HK-2 (cell line): ENCODE results near the gene VSTM4.

ENCODE experiments used
- DNase-seq: peaks from one replicate; pipeline ENCODE4 v3.0.0-alpha.2; 2018; ENCODE audit not compliant: unreplicated experiment

VSTM4 gene

DNA sequence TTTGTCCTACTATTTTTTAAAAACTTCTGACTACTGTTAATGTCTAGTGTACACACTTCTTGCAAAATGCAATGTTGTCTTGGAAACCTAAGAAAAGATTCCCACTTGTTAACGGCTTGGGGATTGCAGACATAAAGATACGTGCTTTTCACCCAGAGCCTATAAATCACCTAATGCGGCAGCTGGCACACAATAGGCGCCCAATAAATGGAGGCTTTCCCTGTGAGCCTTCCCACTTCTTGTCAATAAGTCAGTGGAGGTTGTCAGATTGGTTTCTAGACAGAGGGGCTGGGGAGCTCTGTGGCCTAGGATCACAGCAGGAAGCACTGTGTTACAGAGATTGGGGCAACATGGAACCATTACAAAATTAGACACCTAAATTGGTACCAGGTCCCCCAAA is 74.7 kb downstream of the VSTM4 start:
- DNase-seq: no peak

DNA sequence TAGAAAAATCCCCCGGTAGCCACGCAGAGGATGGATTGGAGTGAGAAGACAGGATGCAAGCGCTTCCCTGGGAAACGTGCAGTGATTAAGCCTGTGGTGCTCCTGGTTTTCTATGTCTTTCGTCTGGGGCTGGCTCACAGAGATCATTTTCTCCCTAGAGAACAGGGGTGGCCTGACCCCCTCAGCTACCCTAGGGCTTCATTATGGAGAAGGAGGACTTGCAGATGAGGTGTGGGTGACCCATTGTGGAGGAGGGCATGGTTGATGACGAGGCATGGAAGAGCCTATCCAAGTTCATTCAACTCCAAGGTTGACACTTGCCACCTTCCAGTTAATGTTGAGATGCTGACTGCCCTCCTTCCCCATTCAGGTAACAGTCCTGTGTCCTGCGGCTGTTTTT is 75.9 kb downstream of the VSTM4 start:
- no peak for DNase-seq

DNA sequence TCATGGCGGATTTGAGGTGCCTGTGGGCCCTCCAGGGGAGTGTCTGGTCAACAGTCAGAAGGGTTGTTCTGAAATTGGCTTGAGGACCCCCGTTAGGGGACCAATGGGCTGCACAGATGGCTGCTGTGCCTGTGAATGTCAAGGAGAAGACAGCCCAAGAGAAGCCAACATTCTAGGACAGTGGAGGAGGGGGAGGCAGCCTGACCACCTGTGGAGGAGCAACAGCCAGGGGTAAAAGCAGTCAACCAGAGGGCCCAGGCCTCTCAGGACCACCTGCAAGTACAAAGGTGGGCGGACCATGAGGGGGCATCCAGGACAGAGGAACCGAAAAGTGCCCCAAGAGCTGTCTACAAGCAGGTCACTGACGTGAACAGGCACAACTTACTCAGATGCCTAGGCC is 76.6 kb downstream of the VSTM4 start:
- DNase-seq: no peak

DNA sequence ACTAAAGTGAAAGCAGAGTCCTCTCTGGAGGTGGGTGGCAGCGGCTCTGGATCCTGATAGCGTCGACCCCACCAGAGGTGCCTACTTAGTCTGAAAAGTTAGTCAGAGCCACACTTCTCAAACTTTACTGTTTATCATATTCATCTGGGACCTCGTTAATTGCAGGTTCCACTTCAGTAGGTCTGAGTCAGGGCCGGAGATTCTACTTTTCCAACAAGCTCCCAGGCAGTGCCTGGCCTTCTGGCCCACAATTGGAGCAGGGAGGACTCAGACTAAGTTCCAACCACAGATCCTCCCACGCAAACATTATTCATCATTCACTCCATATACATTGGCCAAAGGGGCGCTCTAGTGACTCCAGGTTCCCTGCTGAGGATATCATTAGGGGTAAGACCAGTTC is 78.1 kb downstream of the VSTM4 start:
- DNase-seq: peak; percentile 75

DNA sequence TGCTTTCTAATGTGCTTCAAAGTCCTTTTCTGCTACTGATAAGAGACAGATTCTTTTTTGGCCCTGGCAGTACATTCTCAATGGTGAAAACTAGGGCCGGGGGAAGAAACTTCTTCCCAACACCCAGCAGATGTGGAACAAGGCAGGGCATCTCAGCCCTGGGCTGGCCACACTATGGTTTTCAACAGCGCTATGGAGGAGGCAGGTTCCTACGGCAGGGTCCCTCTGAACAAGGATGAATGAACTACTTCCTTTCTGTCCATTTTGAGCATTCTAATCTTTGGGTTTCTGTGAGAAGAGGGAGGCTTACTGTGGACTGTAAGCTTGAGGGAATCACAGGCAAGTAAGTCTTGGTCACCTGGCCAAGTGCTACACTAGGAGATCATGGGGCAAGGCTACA is 78.7 kb downstream of the VSTM4 start:
- no peak for DNase-seq

DNA sequence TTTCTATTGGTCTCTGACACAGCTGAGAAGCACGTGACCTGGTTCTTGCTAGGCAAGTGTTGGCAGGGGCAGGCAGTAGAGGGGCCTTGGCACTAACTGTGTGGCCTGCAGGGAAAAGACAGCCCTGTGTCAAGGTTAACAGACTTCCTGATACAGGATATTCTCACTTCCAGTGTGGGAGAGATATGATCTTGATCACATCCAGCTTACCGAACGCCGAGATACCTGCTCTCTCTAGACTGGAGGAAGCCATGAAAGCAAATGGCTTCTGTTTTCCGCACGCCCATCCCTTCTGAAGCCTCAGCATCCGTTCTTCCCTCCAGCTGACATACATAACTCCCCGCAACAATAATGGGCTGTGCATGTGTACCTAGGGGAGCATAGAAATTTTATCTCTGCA is 79.4 kb downstream of the VSTM4 start:
- no peak for DNase-seq

DNA sequence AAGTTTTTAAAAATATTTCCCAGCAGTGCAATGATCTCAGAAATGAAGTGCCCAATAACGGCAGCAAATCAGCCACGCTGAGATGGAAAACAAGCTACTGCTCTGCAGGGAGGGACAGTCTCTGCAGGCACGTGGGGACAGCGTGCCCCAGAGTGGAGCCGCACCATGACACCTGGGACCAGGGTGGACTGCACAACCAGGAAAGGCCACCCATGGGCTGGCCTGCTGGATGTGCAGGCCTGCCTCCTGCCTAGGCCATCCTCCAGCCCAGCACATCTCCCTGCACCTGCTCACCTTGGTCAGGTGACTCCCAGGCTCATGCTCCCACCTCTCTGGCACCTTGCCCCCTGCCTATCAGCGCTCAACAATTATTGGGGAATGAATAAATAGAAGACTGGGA is 80.4 kb downstream of the VSTM4 start:
- no peak for DNase-seq

DNA sequence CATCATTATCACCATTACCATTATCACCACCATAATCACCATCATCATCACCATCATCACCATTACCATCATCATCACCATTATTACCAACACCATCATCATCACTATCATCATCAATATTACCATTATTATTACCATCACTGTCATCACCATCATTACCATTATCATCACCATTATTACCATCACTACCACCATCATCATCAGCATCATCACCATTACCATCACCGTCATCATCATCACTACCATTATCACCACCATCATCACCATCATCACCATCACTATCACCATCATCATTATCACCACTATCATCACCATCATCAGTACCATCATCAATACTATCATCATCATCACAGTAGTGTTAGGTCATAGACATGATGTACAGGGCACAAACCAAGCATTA is 81.4 kb downstream of the VSTM4 start:
- DNase-seq: no peak

DNA sequence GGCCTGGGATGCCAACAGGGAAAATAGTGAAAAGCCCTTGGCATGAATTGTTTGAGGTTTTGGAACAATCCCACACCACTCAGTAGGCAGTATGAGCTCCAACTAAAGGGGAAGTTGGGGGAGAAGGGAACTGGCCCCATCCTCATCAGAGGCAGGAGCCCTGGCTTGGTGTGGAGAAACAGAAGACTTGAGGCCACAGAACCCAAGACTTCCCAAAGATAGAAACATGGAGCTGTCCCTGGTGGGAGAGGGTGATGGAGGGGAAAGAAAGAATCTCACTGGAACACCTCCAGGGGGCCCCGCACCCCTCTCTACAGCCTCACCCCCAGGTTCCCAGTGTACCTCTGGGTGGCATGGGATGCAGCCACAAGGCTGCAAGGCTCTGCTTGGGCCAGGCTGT is 85.7 kb downstream of the VSTM4 start:
- DNase-seq: no peak

DNA sequence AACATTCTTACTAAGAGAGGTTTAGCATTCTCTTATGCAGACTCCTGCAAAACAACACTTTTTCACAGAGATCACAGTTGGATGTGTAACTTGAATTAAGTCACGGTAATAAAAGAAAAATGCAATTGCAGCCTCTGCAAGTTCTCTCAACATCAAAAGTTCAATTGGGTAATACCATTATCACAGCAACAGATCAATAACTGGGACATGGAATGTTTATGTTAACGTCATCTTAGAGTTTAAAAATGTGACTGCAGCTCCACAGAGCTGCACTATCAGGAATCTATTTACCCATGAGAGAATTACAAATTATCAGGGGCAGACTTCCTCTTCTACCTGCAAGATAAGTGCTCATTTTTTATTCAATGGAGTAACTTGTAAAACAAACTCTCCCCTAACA is 86.7 kb downstream of the VSTM4 start:
- DNase-seq: no peak

DNA sequence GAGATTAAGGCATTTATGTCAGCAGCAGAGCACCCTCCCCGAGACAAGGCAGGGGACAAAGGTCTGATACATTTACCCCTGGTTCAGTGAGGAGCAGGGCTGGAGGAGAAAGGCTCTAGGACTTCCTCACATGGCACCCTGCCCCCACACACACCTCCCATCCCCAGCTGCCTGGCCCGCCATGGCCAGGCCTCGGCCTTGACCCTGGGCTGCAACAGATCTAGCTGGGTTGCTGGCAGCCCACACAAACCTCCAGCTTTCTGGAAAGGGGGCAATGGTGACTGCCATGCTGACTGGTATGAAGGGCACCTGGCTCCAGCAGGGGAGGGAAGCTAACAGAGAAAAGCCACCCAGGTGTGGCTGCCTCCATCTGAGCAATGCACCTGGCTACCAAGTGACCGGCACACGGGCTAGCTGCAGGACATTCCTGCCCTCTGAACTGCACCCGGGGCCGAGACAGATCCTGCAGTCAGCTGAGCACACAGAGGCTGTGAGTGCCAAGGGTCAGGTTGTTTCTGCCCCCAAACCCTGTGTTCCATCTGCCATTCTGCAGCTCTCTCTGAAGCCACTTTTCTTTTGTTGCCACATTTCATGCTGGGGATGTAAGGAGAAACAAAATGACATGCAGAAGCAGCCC is 89.9 kb downstream of the VSTM4 start:
- no peak for DNase-seq

DNA sequence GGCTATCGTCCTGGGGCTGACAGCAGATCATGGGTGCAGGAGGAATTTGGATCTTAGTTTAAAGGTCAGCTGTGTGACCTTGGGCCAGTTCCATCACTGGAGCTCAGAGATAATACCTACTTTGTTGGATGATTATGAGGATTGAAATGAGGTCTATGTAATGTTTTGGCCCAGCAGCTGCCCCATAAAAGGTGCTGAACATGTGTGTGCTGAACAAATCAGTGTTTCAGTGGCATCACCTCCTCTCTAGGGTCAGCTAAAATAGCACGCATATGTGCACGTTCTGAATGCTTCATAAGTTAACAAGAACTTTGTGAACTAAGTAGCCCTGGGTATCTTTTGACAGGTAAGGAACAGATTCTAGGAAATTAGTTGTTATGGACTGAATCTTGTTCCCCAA is 90.8 kb downstream of the VSTM4 start:
- DNase-seq: no peak

DNA sequence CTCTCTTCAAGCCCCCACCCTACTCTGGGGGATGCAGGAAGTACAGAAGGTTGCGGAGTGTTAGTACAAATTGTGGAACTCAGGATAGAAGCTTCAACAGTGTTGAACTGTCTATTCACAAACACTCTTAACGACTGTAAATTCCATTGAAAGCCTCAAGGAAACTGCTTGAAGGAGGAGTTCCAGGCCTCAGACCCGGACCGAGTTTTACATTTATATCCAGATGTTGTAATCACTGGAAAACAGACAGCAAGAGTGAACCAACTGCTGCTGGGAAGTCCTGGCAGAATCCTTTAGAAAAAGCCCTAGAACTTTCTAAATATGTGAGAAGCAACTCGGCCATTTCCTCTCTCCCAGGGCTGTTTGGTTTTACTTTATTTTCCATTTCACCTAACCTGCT is 91.6 kb downstream of the VSTM4 start:
- DNase-seq: no peak

DNA sequence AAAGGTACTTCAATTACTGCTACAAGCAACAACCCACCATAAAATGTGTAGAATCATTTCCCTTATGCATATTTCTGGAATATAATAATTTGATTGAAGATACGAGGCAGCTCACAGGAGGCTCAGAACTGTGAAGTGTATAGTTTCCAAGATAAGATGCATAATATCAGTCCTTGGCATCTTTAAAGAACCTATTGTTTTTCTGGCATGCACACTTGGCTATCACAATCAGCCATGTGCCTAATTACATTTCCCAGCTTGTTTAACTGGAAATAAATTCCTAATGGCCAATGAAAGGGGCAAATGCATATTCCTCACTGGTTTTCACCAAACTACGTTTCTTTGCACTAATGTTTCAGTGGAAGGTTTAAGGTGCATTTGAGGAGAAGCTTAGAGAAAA is 92.3 kb downstream of the VSTM4 start:
- DNase-seq: no peak

DNA sequence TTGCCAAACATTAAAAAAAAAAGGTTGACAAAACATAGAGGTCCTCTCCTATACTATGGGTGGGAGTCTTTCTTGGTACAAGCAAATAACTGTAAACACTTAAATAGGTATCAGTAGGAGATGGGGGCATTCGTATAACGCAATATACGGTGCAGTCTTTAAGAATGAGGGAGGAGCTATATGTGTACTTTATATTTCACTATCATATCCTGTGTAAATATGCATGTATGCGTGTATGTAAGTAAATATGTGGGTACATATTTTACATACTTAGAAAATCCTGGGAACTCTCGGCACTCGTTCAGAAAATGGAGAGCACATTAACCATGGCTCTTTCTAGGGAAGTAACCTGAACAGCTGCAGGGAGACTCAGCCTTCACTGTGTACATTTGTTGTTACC is 93.6 kb downstream of the VSTM4 start:
- no peak for DNase-seq

DNA sequence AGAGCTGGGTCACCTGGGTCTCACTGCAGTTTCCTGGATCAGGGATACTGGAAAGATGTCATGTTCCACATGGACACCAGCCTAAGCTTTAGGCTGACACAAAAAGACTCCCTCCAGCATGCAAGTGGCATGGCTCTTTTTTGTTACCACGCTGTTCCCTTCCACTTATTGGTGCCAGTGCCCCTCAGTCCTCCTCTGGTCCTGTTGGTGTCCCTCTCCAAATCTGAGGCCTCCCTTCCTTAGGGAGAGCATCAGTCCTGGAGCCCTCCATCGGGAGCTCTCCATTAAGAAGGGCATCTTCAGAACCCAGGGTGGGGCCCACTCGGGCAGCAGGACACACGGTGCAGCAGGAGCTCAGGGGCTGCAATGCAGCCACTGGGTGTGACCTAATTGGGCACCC is 99.6 kb downstream of the VSTM4 start:
- no peak for DNase-seq

DNA sequence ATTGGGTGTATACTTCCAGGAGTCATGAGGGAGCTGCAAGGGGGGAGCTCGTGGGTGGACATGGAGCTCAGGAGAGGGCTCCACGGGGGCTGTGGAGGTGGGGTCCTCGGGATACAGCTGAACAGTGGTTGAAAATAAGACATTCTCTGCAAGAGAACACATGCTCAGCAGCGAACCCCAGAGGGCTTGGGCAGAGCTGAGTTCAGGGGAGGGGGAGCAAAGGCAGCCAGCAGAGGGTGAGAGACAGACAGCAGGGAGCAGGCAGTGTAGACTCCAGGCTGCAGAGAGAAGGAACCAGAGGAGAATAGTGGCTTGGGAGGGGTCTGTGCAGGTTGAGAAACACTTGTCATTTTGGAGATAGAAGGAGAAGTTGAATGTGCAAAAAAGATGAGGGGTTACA is 102.7 kb downstream of the VSTM4 start:
- no peak for DNase-seq

DNA sequence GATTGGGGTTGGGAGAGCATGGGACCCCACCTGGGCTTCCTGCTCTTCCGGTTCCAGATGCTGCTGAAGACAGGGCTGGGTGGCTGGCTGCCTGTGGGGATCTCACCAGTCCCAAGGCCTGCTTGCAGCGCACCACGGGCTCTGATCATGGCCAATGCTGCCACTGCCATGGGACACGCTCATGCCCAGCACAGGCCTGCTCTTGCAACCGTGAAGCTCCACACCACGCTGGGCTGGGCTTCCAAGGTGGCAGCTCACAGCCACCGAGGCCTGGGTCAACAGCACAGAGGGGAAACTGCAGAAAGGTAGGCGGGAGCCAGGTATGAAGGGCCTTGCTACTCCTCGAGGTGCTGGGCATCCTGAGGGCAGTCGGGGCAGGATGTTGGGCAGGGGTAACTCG is 103.6 kb downstream of the VSTM4 start:
- DNase-seq: no peak

DNA sequence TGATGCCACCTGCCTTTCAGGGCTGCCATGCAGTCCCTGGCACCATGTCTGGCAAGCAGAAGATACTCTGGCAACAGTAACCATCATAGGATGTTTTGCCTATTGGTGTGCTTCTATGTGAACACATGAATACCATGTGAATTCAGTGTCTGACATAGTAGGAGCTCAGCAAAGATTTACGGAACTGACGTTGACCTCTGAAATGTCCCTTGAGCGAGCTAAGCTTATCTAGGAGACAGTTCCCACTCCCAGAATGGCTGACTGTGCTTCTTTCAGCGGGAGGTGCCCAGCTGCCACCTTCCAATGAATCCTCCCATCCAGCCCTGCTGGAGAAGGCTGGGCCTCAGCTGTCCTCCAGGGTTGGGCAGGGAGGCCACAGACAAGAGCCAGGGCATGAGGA is 104.5 kb downstream of the VSTM4 start:
- no peak for DNase-seq

DNA sequence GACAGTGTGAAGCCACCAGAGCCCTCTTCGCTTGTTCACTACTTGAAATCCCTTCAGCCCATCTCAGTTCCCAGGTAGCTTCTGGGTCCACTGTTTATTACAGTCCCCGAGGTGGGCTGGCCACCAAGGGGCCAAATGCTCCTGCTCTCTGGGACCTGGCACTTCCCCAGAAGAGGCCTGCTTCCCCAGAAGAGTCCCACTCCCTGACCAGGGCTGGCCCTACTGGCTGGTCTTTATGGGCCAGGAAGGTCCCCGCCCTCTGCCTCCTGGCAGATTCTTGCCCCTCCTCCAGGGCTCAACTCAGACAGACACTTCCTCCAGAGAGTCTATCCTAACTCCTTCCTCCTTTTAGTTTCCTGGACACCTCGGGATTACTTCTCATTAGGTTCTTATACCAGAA is 105.0 kb downstream of the VSTM4 start:
- no peak for DNase-seq

DNA sequence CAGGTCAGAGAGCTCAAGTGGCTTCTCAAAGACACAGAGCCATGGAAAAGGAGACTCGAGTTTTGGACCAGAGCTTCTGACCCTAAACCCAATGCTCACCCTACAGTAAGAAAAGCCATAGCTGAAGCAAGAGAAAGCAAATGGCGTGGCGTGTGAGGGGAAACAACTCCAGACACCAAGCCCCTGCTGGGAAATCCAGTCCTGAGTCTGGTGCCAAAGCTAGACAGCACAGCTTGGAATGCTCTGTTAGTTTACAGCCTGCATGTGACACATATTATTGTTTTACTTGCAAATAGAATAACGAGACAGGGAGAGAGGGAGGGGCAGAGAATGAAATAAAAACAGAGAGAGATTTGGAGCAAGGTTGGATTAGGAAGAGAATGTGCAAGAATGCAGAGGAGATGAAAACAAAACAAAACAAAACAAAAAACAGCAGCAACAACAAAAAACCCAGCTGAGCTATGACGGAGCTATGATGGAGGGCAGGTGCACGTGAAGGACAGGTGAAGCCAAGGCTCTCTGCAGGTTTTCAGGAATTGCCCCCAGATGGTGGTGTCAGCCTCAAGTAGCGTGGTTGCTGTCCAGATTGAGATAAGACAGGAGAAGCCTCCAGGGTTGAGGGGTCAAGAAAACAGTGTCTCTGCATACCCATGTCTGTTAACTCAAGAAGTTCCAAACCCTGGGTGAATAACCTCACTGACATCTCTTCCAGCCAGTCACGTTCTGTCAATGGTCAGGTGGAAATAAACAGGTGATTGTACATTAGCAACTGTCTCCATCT is 105.9 kb downstream of the VSTM4 start:
- DNase-seq: no peak

DNA sequence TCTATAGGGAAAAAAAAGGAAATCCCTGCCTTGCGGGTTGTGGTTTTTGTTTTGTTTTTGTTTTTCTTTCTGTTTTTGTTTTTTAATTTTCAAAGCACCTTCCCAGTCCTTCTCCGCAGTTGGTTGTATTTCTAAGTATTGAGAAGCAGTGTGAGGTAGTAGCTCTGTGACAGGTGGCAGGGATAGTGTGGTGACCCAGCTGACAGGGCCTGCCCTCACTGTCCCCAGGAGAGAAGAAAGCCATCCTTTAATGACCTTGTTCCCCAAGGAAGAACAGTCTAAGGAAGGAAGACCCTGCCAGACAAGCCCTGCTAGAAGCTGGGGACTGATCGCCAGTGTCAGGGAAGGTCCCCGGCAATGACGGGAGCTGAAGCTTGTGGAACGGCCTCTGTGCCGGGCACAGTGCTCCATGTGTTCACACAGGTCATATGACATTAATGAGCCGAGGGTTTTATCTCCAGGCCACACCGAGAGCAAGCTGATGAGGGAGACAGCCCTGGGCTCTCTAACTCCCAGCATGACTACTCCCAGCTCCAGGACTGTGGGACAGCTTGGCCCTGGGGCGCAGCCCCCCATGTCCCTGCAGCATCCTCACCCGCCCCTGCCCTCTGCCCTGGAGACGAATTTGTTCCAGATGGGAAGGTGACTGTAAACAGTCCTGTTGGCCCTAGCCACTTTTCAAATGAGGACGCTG is 106.7 kb downstream of the VSTM4 start:
- no peak for DNase-seq

DNA sequence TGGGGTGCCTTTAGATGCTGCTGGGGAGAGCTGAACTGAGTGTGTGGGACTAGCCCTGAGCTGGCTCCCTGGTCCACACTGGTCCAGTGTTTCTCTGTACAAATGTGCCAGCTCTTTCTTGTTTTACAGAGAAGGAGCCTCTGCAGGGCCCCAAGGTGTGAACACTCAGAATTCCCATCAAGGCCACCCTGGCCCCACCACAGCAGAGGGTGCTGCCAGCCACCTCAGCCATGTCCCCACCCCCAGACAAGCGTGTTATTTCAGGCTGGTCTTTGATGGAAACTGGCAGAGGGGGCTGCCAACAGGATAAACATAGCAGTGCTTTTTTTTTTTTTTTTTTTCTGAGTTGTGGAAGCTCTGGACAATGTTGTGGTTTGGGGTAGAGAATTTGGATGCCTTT is 107.2 kb downstream of the VSTM4 start:
- DNase-seq: no peak
